ENCODE measurements around the gene ELFN1.

The ELFN1 gene

GRCh38 chr7:1696671-1697498, 26.8 kb downstream of the ELFN1 start:
- no peak for DNase-seq

- DNase-seq, result no peak
These were observed 27.5 kb downstream of the ELFN1 start for GRCh38 chr7:1697499-1698125.

GRCh38 chr7:1698201-1698600, 28.1 kb downstream of the ELFN1 start:
- no peak for DNase-seq

- DNase-seq, result no peak
These were observed 28.9 kb downstream of the ELFN1 start for GRCh38 chr7:1698951-1699350.

DNA sequence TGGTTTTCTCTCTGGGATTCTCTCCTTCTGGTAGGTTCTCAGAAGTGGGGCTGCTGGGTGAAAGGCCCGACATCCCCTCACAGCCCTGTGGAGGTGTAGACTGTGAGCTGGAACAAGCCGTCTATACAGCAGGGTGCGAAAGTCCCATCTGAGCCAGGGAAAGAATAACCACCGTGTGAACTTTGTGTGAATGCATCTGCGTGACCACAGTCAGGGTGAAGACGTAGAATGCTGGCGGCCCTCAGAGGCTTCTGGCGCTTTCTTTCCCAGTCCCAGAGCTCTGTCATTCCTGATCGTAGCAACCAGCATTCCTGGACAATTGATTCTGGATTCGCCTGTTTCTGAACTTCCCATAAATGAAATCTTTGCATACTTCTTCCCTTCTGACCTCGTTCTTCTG, 30.0 kb downstream of the ELFN1 start:
- DNase-seq, result no peak

DNA sequence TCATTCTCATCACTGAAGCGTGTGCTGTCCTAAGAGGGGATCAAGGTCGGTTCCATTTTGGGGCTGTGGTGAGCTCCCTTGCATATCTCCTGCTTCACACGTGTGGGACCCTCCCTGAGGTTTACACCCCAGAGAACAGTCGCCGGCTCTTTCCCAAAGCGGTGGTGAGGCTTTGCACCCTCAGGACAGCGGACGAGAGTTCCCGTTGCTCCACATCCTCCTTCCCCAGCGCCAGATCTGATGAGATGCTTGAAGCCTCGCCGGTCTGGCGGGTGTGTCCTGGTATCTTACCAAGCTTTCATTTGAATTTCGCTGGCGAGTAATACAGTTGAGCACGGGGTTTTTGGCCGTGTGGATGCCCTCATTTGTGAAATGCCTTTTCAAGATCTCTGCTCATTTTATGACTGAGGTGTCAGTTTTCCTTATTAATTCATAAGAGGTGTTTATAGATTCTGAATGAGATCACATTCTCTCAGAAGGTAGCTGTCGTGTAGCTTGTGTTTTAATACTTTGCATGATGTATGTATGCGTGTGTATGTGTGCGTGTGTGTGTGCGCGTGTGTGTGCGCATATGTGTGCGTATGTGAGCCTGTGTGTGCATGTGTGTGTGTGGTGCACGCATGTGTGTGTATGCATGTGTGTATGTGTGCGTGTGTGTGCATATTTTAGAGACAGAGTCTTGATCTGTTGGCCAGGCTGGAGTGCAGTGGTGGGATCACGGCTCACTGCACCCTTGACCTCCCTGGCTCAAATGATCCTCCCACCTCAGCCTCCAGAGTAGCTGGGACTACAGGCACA, 30.7 kb downstream of the ELFN1 start:
- DNase-seq, result no peak

DNA sequence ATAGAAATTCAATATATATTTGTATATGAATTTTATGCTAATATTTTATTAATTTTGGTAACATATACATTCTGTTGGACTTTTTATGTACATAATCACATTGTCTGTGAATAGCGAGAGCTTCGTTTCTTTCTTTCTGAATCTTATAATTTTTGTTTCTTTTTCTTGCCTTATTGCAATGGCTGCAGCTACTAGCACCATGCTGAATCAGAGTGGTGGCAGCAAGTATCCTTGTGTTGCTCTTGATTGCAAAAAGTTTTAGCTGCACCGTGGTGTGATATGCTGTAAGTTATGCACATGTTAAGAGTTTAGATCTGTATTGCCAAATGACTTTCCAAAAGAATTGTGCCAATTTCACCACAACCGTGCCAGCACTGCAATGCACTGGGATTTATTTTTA, 32.6 kb downstream of the ELFN1 start:
- DNase-seq, result no peak

DNA sequence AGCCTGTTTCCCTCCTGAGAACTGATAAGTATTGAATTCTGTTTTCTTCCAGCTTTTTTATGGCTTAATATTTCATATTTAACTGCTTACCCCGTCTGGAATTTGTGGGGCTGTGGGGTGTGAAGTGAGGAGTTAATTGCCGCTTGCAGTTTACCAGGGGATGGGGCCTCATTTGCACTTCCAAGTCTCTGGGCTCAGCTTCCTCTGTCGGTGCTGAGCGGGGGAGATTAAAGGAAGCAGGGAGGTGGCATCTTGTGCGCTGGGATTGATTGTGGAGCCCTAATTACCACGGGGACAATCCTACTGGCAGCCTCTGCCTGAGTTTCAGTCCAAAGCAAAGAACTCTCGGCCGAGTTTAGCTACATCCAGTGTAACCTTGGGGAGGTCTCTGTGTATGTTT, 33.4 kb downstream of the ELFN1 start:
- DNase-seq, result no peak

DNA sequence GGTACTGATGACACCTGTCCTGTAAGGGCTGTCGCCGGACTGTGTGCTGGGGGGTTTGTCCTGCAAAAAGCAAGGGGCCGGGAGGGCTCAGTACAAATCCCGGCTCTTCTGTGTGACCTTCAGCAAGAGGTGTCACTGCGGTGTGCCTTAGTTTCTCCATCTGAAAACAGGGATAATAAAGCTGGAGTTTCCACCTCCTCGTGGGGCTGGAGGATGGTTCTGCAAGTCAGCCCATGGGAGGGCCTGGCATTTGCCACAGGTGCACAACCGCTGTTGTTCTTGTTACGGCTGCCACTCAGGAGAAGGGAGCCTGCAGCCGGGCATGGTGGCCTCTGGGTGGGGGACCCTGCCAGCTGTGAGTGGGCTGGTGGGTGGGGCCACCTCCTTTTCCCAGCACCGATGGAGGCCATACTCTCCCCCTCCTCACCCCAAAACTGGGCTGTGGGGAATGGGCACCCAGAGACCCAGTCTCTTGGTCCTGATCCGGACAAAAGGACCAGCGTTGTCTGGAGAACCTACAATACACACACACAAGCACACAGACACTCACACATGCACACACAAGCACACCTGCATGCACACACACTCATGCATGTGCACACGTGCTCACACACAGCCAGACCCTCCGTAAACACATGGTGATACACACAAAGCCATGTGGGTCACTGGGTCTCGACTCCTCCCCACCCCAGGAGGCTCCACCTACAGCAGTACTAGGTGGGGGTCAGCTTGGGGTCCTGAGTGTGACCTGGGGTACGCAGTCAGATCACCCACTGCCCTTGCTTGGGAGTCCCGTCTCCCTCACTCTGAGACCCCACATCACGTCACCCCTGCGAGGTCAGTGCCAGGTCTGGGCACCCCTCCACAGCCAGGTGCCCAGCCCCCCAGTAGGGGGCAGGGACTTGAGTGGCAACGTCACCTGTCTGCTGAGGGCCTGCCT, 34.1 kb downstream of the ELFN1 start:
- no peak for DNase-seq

DNA sequence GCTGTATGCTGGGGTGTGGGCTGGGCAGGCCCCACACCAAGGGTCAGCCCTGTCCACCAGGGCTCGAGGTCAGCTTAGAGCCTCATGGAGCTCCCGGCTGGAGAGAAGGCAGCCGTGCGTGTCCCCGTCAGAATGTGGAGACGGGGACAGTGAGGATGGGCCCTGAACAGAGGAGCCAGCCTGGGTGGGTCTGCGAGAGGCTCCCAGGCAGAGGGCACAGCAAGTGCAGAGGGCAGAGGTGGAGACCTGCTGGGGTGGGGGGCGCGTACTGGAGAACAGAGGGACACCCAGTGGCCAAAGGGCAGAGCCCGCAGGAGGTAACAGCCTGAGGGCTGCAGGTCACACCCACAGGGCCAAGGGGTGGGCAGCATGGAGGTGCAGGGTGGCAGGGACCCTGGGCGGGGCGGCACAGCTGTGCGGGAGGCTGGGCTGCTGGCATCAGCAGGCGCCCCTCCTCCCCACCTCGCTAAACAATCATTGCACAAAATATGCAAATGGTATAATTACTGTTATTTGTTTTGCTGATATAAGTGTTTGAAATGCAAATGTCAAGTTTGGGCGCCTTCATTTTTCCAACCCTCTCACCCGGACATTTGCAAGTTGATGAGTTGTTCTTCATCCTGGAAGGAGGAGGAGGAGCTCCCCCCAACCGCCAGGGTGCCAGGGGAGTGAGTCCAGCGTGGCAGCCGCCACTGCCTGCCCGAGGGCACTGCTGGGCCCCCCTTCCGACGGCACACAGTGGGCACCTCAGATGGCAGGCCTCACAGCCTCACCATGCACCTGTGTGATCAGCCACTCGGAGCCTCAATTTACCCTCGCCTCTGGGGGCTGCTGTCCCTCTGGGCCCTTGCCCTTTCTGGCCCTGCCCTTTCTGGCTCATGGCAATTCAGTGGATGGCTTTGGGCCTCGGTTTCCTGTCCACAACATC, 35.0 kb downstream of the ELFN1 start:
- no peak for DNase-seq

GRCh38 chr7:1705856-1706255, 35.8 kb downstream of the ELFN1 start:
- no peak for DNase-seq

DNA sequence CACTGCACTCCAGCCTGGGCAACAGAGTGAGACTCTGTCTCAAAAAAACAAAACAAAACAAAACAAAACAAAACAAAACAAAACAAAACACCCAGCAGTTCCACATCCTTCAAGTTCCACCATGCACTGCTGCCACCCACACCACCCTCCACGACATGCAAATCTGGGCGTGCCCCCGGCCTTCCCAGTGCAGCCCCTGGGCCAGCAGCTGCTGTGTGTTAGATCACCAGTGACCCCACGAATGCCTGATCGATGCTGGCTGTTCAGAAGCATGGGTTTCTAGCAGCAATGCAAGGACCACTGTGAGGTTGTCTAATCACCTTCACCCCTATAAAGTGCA, 36.3 kb downstream of the ELFN1 start:
- DNase-seq, result no peak

DNA sequence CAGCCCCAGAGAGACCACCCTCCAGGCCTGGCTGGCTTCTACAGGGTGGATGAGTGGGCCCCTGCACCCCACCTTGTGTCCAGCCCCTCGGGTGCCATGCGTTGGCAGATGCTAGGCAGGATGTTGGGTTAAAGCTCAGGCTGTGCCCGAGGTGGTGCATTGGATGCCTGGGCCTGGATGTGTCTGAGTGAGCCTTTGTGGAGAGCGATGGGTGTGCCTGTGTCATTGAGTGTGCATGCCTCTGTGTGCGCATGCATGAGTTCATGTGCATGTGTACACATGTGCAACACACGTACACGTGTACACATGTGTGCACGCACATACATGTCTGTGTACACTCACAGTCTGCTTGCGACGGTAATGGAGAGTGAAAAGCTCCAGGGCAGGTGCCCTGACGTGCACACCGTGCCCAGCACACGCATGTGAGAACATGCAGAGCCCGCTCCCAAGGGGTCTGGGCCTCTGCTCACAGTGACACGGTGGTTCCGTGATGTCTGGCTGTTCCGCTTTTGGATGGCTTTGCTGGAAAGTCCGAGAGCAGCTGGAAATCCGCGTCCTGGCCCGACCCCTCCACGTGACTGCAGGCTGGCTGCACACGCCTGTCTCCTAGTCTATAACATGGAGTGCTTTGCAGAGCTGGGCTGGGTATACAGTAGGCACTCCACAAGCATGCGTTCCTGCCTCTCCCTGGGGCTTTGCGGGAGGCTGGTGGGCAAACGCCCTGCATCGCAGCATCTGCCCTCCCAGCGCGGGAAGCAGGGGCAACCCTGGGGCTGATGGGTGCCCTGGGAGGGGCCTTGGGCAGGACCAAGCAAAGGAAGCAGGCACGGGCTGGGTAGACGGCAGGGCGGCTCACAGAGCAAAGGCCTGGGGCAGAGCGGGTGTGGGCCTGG, 36.9 kb downstream of the ELFN1 start:
- DNase-seq, result no peak

DNA sequence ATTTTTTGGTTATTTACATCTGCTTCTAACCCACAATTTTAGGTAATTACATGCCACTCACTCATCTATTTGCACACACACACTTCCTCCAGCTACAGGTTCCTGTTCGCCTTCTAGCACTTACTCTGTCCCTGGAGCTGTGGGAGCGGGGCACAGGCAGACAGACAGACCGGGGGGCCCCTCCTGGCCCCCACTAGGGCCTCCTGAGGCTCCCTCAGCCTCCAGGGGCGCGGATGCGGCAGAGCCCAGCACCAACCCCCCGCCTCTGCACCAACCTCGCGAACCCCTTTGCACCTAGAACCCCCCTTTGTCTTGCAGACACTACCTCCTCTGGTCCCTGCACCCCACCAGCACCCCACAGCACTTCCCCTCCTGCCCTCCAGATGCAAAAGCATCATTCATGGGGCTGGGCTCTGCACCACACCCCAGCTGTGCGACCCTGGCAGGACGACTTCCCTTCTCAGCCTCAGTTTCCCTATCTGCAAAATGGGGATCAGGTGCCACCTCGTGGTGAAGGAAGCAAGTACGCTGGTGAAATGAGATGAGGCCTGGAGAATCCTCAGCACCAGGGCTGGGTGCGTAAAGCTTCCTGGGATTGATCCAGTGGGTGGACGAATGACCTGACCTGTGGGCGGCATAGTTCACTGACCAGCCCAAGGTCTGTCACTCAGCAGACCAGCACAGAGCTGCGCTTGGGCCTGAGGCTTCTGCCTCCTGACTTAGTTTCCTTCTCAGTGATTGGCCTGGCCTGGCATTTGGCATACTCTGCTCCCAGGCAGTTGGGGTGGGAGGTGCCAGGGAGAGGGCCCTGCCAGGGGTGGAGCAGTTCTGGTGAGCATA, 37.9 kb downstream of the ELFN1 start:
- DNase-seq, result no peak

- DNase-seq, result no peak
These were observed 38.6 kb downstream of the ELFN1 start for GRCh38 chr7:1708596-1709251.

DNA sequence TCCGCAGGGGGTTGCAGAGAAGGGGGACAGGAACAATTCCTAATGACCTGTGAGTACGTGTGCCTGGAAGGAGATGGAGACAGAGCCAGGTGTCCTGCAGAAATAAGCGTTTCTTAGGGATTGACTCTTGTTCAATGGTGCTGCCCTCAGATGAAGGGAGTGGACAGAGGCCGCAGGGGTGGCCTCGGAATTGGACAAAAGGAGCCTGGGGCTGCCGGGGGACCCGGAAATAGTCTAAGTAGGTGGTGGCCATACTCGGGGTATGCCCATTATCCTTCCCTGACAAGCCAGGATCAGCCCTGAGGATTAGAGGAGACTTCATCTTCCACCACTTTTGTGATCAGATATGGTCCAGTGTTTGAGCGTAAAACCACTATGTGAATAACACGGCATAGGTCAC, 39.2 kb downstream of the ELFN1 start:
- DNase-seq, result no peak

DNA sequence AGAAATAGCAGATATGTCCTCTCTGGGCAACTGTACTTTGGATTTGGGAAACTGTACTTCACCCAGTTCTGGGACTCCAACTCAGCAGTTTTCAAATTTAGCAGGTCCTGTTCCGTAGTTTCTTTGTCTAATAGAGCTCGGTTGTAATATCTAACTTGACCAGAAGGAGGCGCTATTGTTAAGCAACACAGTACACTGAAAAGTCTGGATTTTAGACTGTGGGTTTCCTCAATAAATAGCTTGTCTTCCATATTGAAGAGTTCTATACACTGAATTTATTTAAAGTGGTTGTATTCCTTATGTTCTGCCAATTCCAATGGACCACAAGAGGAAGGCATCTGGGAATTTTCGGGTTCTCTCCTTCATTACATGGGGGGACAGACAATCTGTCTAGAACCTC, 39.8 kb downstream of the ELFN1 start:
- no peak for DNase-seq

DNA sequence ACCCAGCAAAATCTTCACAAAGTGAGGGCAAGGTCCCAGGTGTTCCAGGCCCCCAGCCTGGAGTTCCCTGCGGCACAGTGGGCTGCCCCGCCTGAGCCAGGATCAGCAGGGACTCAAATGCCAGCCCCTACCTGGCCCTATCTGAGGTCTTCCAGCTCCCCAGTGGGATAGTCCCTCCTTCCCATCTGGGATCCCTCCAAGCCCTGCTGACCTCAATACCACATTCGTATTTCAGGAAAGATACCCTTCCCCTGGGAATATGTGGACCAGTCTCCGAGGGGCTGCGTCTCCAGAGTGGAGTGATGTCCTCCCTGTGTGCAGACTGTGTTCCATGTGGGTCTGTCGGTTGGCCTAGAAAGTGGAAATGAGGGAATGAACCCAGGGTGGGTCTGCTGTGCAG, 40.9 kb downstream of the ELFN1 start:
- no peak for DNase-seq

GRCh38 chr7:1712907-1713501, 42.9 kb downstream of the ELFN1 start:
- no peak for DNase-seq

Data from activated CD4-positive, CD25-positive, alpha-beta regulatory T cell (primary cell).